Measurements from ENCODE around the gene STXBP5L. TPM values are rescaled to one million over a fixed set of nuclear protein-coding genes. Genes with fewer than 3 reads are reported as not detected.

STXBP5L gene
- total and polyA plus RNA-seq, 10 of the 15 experiments (the other 5 are each of a cell fraction or from before 2014, with no cell fraction given): under 0.01 to 0.08 (median 0.04) TPM; not detected in 6

DNA sequence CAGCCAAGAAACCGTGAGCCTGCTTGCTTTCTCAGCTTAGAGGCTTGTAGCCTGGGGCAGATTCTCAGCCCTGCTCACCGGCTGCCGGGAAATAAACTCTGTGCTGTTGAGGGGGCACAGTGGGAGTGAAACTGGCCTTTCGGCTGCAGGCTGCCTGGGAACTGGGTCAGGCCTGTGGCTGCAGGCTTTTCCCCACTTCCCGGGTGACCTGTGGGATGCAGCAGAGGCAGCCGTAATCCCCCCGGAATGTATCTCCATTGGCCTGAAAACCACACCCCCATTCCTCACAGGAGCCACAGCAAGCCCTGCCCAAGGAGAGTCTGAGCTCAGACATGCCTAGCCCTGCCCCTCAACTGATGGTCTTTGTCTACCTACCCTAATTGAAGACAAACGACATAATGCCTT lies 110.9 kb downstream of the STXBP5L start:
- CTCF ChIA-PET: no interaction called here
- TF ChIP-seq POLR2AphosphoS5 (IDR thresholded peaks at IDR 0.05; ENCODE audit: low read length) (no peak), ZNF384 (IDR thresholded peaks at IDR 0.05; ENCODE audit: borderline replicate concordance, low read depth, low read length) (no peak), JUNB (IDR thresholded peaks at IDR 0.05) (no peak), HDAC2 (IDR thresholded peaks at IDR 0.05) (no peak)
- TF ChIP-seq, protein P1, sequence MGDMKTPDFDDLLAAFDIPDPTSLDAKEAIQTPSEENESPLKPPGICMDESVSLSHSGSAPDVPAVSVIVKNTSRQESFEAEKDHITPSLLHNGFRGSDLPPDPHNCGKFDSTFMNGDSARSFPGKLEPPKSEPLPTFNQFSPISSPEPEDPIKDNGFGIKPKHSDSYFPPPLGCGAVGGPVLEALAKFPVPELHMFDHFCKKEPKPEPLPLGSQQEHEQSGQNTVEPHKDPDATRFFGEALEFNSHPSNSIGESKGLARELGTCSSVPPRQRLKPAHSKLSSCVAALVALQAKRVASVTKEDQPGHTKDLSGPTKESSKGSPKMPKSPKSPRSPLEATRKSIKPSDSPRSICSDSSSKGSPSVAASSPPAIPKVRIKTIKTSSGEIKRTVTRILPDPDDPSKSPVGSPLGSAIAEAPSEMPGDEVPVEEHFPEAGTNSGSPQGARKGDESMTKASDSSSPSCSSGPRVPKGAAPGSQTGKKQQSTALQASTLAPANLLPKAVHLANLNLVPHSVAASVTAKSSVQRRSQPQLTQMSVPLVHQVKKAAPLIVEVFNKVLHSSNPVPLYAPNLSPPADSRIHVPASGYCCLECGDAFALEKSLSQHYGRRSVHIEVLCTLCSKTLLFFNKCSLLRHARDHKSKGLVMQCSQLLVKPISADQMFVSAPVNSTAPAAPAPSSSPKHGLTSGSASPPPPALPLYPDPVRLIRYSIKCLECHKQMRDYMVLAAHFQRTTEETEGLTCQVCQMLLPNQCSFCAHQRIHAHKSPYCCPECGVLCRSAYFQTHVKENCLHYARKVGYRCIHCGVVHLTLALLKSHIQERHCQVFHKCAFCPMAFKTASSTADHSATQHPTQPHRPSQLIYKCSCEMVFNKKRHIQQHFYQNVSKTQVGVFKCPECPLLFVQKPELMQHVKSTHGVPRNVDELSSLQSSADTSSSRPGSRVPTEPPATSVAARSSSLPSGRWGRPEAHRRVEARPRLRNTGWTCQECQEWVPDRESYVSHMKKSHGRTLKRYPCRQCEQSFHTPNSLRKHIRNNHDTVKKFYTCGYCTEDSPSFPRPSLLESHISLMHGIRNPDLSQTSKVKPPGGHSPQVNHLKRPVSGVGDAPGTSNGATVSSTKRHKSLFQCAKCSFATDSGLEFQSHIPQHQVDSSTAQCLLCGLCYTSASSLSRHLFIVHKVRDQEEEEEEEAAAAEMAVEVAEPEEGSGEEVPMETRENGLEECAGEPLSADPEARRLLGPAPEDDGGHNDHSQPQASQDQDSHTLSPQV (IDR thresholded peaks at IDR 0.05): no peak
- no peak overlapping the region for H3K4me2 ChIP-seq (ENCODE audit: control insufficient read depth, insufficient read depth)
- FAIRE-seq (no peak), DNase-seq (ENCODE audit: low read depth, low spot score) (no peak), ATAC-seq (no peak)
- no peaks in the 10 kb centered on the region for H3K79me2 ChIP-seq (ENCODE audit: control insufficient read depth, insufficient read depth, low read length)
- no peaks in the 10 kb centered on the region for H4K20me1 ChIP-seq (ENCODE audit: control insufficient read depth, insufficient read depth)
- no peaks in the 10 kb centered on the region for H3K27me3 ChIP-seq (replicated peaks in 1 of 2; ENCODE audit: control insufficient read depth in 2 of 2, insufficient read depth in 2 of 2, low read length in 1 of 2)
- H3K36me3 ChIP-seq (ENCODE audit: control insufficient read depth in 2 of 2, insufficient read depth in 2 of 2, low read length in 1 of 2): no peaks in the 10 kb centered on the region
- H2AFZ ChIP-seq (ENCODE audit: control insufficient read depth, low read depth, low read length): no peak overlapping the region
- H3K4me1 ChIP-seq (ENCODE audit: control insufficient read depth, insufficient read depth, low read length): no peaks in the 10 kb centered on the region
- no peak overlapping the region for H3K9ac ChIP-seq (ENCODE audit: control insufficient read depth, insufficient read depth, low read length)
- no TSS peak for BruUV-seq (replicated peaks)
- no peak overlapping the region for H3K4me3 ChIP-seq
- POLR2A ChIA-PET: no interaction called here
- in situ Hi-C loops (cut with MboI) (no loop called here), intact Hi-C loops (cut with micrococcal nuclease; ENCODE audit: unreplicated experiment) (no loop called here)
- no peaks in the 10 kb centered on the region for H3K9me3 ChIP-seq (replicated peaks; ENCODE audit: control insufficient read depth, insufficient read depth, low read length)
- no peak overlapping the region for H3K27ac ChIP-seq (ENCODE audit: control insufficient read depth, insufficient read depth)
- RAD21 ChIA-PET (ENCODE audit: unreplicated experiment): no interaction called here
- SMC1A ChIA-PET (ENCODE audit: uncharacterized antibody, unreplicated experiment): no interaction called here
- WGBS (ENCODE audit: insufficient coverage, insufficient replicate concordance, low lambda C conversion rate, missing lambda C conversion rate): 61% methylated on average over 8 of the region's 8 CpGs
